GM23338 (cell line): ENCODE measurements around the gene MOV10. TPM values are rescaled to one million over a fixed set of nuclear protein-coding genes. Genes with fewer than 3 reads are reported as not detected.
"Not testable (repeated sequence)": the region's sequence is repeated elsewhere in the genome, so short reads cannot be mapped to it uniquely, and the experiment has no call there.

Experiments
- ATAC-seq: fragments of 200-7000 bp; cut with Tn5 transposase; 3 replicates; pipeline ENCODE4 v1.9.1; 2020
- DNase-seq: peaks from one replicate; pipeline ENCODE4 v3.0.0-alpha.2; 2015; ENCODE audit warnings: low spot score
- H2AFZ ChIP-seq: fragments of 200-600 bp; sonication (generic); 2 replicates; pipeline ENCODE4 v1.8.0; 2016; ENCODE audit warnings: antibody characterized with exemption, mild to moderate bottlenecking, moderate library complexity
- H3F3A ChIP-seq: fragments of 200-600 bp; sonication (generic); replicated peaks from 2 replicates; pipeline ENCODE4 v1.8.0; 2017; ENCODE audit warnings: antibody characterized with exemption, mixed run types, low read depth
- H3K27ac ChIP-seq: fragments of 200-600 bp; sonication (generic); 2 replicates; pipeline ENCODE4 v1.6.1; 2016; ENCODE audit warnings: low read depth
- H3K27me3 ChIP-seq: fragments of 200-600 bp; sonication (generic); 2 replicates; pipeline ENCODE4 v1.8.0; 2016; ENCODE audit warnings: mild to moderate bottlenecking, mixed run types, moderate library complexity; ENCODE audit not compliant: insufficient read depth
- H3K36me3 ChIP-seq: fragments of 200-600 bp; sonication (generic); 2 replicates; pipeline ENCODE4 v1.8.0; 2016; ENCODE audit warnings: mild to moderate bottlenecking; ENCODE audit not compliant: insufficient read depth
- H3K4me1 ChIP-seq: fragments of 200-600 bp; sonication (generic); 2 replicates; pipeline ENCODE4 v1.8.0; 2016; ENCODE audit warnings: mild to moderate bottlenecking, moderate library complexity; ENCODE audit not compliant: insufficient read depth
- H3K4me2 ChIP-seq: fragments of 200-600 bp; sonication (generic); 2 replicates; pipeline ENCODE4 v1.7.1; 2017; ENCODE audit warnings: mixed run types
- H3K4me3 ChIP-seq: fragments of 200-600 bp; sonication (generic); 2 replicates; pipeline ENCODE4 v1.6.1; 2016; ENCODE audit warnings: mixed run types
- H3K79me2 ChIP-seq: fragments of 200-600 bp; sonication (generic); replicated peaks from 2 replicates; pipeline ENCODE4 v1.8.0; 2017; ENCODE audit warnings: mild to moderate bottlenecking; ENCODE audit not compliant: insufficient read depth
- H3K9me2 ChIP-seq: fragments of 200-600 bp; sonication (generic); 2 replicates; pipeline ENCODE4 v1.8.0; 2017; ENCODE audit not compliant: insufficient read depth
- H4K20me1 ChIP-seq: fragments of 200-600 bp; sonication (generic); replicated peaks from 2 replicates; pipeline ENCODE4 v1.8.0; 2017; ENCODE audit warnings: mild to moderate bottlenecking; ENCODE audit not compliant: insufficient read depth
- H3K27ac Mint-ChIP-seq: 2 replicates; pipeline ENCODE4 v1.8.0; 2020; ENCODE audit warnings: inconsistent platforms, mild to moderate bottlenecking, moderate library complexity, mixed read lengths
- H3K27me3 Mint-ChIP-seq: 3 replicates; pipeline ENCODE4 v1.8.0; 2022; ENCODE audit warnings: low read depth, mild to moderate bottlenecking, moderate library complexity, mixed read lengths, inconsistent platforms; ENCODE audit not compliant: insufficient read depth, poor library complexity
- H3K36me3 Mint-ChIP-seq: 3 replicates; pipeline ENCODE4 v1.8.0; 2021; ENCODE audit warnings: low read depth, mild to moderate bottlenecking, inconsistent platforms, moderate library complexity, mixed read lengths
- H3K4me1 Mint-ChIP-seq: 3 replicates; pipeline ENCODE4 v1.8.0; 2020; ENCODE audit warnings: mild to moderate bottlenecking, inconsistent platforms, mixed read lengths
- H3K4me3 Mint-ChIP-seq: 3 replicates; pipeline ENCODE4 v1.8.0; 2021; ENCODE audit warnings: moderate library complexity, mild to moderate bottlenecking, inconsistent platforms, mixed read lengths
- H3K9me3 Mint-ChIP-seq: 3 replicates; pipeline ENCODE4 v1.8.0; 2020; ENCODE audit warnings: moderate library complexity, mild to moderate bottlenecking, inconsistent platforms, mixed read lengths
- ZNF331 ChIP-seq: fragments of 250-450 bp; sonication (Bioruptor Pico); IDR thresholded peaks from 2 replicates; pipeline ENCODE4 v1.5.0; 2020; ENCODE audit warnings: low read depth, mild to moderate bottlenecking, moderate library complexity
- polyA plus RNA-seq: library from polyadenylated mRNA; unstranded; fragments of >200 nt; fragmentation: Nextera tagmentation; extraction: Ambion mirVana; gene quantifications from 2 replicates; pipeline ENCODE4 v1.2.1, GENCODE V29; 2016
- total RNA-seq: library from RNA; depleted of rRNA; stranded (reverse); fragments of >200 nt; shearing (Covaris generic); gene quantifications from 2 replicates; pipeline ENCODE4 v1.2.3, GENCODE V29; 2014
- TF ChIP-seq, protein P1 (sequence below), 2 experiments: fragments of 200-600 bp in 1 of 2; sonication (generic) in 1 of 2; conservative IDR thresholded peaks; 2 replicates each; pipeline versions ENCODE4 v1.5.1 to v1.6.1; 2016 to 2017; ENCODE audit warnings: antibody characterized with exemption in 2 of 2, low read depth in 2 of 2, mild to moderate bottlenecking in 2 of 2, moderate library complexity in 1 of 2
- TF ChIP-seq, protein P2 (sequence below): IDR thresholded peaks from one replicate; pipeline ENCODE4 v1.6.1; 2018; ENCODE audit warnings: antibody characterized with exemption; ENCODE audit not compliant: unreplicated experiment

MOV10 gene
- total and polyA plus RNA-seq, 2 experiments from 2014 or later = 53.6 to 77.6 TPM

DNA sequence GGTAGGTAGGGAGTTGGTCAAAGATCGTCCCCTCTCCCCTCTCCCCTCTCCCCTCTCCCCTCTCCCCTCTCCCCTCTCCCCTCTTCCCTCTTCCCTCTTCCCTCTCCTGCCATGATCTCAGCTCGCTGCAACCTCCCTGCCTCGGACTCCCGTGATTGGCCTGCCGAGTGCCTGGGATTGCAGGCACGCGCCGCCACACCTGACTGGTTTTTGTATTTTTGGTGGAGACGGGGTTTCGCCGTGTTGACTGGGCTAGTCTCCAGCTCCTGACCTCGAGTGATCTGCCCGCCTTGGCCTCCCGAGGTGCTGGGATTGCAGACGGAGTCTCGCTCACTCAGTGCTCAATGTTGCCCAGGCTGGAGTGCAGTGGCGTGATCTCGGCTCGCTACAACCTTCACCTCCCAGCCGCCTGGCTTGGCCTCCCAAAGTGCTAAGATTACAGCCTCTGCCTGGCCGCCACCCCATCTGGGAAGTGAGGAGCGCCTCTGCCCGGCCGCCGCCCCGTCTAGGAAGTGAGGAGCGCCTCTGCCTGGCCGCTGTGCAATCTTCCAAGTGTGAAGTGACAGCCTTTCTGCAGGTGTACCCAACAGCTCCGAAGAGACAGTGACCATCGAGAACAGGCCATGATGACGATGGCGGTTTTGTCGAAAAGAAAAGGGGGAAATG lies 54.0 kb downstream of the MOV10 start:
- H3K27ac Mint-ChIP-seq, H3K4me2 ChIP-seq, H3K4me1 Mint-ChIP-seq, H3K27ac ChIP-seq, DNase-seq, H3K79me2 ChIP-seq, H3K4me3 Mint-ChIP-seq, H3K9me3 Mint-ChIP-seq, H3K36me3 ChIP-seq, ATAC-seq, H3K4me1 ChIP-seq, H3F3A ChIP-seq, H2AFZ ChIP-seq, H3K27me3 Mint-ChIP-seq, H3K27me3 ChIP-seq, H4K20me1 ChIP-seq, H3K9me2 ChIP-seq, H3K36me3 Mint-ChIP-seq, H3K4me3 ChIP-seq: not testable (repeated sequence)
- TF ChIP-seq, protein P1, sequence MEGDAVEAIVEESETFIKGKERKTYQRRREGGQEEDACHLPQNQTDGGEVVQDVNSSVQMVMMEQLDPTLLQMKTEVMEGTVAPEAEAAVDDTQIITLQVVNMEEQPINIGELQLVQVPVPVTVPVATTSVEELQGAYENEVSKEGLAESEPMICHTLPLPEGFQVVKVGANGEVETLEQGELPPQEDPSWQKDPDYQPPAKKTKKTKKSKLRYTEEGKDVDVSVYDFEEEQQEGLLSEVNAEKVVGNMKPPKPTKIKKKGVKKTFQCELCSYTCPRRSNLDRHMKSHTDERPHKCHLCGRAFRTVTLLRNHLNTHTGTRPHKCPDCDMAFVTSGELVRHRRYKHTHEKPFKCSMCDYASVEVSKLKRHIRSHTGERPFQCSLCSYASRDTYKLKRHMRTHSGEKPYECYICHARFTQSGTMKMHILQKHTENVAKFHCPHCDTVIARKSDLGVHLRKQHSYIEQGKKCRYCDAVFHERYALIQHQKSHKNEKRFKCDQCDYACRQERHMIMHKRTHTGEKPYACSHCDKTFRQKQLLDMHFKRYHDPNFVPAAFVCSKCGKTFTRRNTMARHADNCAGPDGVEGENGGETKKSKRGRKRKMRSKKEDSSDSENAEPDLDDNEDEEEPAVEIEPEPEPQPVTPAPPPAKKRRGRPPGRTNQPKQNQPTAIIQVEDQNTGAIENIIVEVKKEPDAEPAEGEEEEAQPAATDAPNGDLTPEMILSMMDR (conservative IDR thresholded peaks at IDR 0.05; ENCODE audit: low read depth in 2 of 2) = 0 out of 4 replicates have a peak, but pooled peaks of 1 of the 2 experiments have one; percentile 6

DNA sequence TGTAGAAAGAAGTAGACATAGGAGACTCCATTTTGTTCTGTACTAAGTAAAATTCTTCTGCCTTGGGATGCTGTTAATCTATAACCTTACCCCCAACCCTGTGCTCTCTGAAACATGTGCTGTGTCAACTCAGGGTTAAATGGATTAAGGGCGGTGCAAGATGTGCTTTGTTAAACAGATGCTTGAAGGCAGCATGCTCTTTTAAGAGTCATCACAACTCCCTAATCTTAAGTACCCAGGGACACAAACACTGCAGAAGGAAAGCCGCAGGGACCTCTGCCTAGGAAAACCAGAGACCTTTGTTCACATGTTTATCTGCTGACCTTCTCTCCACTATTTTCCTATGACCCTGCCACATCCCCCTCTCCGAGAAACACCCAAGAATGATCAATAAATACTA lies 54.6 kb downstream of the MOV10 start:
- H2AFZ ChIP-seq, H3K4me3 ChIP-seq, H3K9me2 ChIP-seq, H3F3A ChIP-seq, H3K4me3 Mint-ChIP-seq, H3K79me2 ChIP-seq, H3K36me3 Mint-ChIP-seq, H4K20me1 ChIP-seq, H3K27ac Mint-ChIP-seq, H3K27me3 ChIP-seq, ATAC-seq, H3K27me3 Mint-ChIP-seq, H3K27ac ChIP-seq, H3K4me2 ChIP-seq, H3K4me1 Mint-ChIP-seq, H3K9me3 Mint-ChIP-seq, H3K4me1 ChIP-seq, DNase-seq, H3K36me3 ChIP-seq: not testable (repeated sequence)

DNA sequence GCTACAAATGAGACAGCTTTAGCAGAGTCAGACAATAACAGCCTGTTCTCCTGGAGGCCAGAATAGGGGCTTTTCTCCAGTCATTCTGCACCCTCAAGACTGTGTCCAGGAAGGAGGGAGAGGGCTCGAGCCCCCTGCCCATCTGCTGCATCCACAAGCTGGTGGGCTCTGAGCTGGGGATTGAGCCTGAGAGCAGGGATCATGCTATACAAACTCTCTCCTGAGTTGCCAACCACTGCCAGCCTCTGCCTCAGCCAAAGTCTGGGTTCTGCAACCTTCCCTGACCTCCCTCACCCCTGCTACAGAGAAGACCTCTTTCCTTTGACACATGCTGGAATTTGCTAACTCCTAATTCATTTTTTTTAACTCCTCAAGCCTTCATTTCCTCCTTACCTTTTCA lies 55.5 kb downstream of the MOV10 start:
- peaks cover 2% of the 10 kb centered on the region for H3K27me3 Mint-ChIP-seq
- H2AFZ ChIP-seq = no peak overlapping the region
- no peak overlapping the region for H3K4me3 ChIP-seq
- H3K79me2 ChIP-seq = no peaks in the 10 kb centered on the region
- no peaks in the 10 kb centered on the region for H3K9me2 ChIP-seq
- H3K9me3 Mint-ChIP-seq = peaks cover 5% of the 10 kb centered on the region; the same call in 1 of the 3 replicates
- no peak overlapping the region for H3K4me2 ChIP-seq
- peaks cover 3% of the 10 kb centered on the region; the same call in 2 of the 3 replicates for H3K4me1 Mint-ChIP-seq
- no peak overlapping the region for H3K27ac ChIP-seq
- DNase-seq (no peak), ATAC-seq (no peak)
- no peak for TF ChIP-seq ZNF331
- TF ChIP-seq, protein P2, sequence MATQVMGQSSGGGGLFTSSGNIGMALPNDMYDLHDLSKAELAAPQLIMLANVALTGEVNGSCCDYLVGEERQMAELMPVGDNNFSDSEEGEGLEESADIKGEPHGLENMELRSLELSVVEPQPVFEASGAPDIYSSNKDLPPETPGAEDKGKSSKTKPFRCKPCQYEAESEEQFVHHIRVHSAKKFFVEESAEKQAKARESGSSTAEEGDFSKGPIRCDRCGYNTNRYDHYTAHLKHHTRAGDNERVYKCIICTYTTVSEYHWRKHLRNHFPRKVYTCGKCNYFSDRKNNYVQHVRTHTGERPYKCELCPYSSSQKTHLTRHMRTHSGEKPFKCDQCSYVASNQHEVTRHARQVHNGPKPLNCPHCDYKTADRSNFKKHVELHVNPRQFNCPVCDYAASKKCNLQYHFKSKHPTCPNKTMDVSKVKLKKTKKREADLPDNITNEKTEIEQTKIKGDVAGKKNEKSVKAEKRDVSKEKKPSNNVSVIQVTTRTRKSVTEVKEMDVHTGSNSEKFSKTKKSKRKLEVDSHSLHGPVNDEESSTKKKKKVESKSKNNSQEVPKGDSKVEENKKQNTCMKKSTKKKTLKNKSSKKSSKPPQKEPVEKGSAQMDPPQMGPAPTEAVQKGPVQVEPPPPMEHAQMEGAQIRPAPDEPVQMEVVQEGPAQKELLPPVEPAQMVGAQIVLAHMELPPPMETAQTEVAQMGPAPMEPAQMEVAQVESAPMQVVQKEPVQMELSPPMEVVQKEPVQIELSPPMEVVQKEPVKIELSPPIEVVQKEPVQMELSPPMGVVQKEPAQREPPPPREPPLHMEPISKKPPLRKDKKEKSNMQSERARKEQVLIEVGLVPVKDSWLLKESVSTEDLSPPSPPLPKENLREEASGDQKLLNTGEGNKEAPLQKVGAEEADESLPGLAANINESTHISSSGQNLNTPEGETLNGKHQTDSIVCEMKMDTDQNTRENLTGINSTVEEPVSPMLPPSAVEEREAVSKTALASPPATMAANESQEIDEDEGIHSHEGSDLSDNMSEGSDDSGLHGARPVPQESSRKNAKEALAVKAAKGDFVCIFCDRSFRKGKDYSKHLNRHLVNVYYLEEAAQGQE = no peak
- TF ChIP-seq, protein P1 (conservative IDR thresholded peaks at IDR 0.05; ENCODE audit: low read depth in 2 of 2) = no peak
- H3K27ac Mint-ChIP-seq = no peak overlapping the region
- no peaks in the 10 kb centered on the region for H3K36me3 Mint-ChIP-seq
- H4K20me1 ChIP-seq = no peaks in the 10 kb centered on the region
- H3K4me3 Mint-ChIP-seq = no peak overlapping the region
- H3K27me3 ChIP-seq = no peaks in the 10 kb centered on the region; the same call in 1 of the 2 replicates
- no peaks in the 10 kb centered on the region for H3K36me3 ChIP-seq
- no peaks in the 10 kb centered on the region for H3F3A ChIP-seq
- 0 out of 2 replicates have a peak, but pooled peaks cover 4% of the 10 kb centered on the region for H3K4me1 ChIP-seq
